H9 (cell line): ENCODE measurements around the gene USP34. TPM values are rescaled to one million over a fixed set of nuclear protein-coding genes. Genes with fewer than 3 reads are reported as not detected.

Experiments
- DNase-seq: peaks from one replicate; pipeline ENCODE4 v3.0.0-alpha.2; 2017
- H2AFZ ChIP-seq: one replicate; pipeline ENCODE4 v1.6.1; 2013; ENCODE audit warnings: mild to moderate bottlenecking, low read length, control low read depth, moderate library complexity
- H2AK5ac ChIP-seq: 2 replicates; pipeline ENCODE4 v1.6.1; 2013; ENCODE audit warnings: low read length, control low read depth, mixed read lengths; ENCODE audit not compliant: insufficient read length
- H2BK120ac ChIP-seq: one replicate; pipeline ENCODE4 v1.6.1; 2013; ENCODE audit warnings: low read depth, mild to moderate bottlenecking, low read length, control low read depth, inconsistent platforms; ENCODE audit not compliant: poor library complexity, severe bottlenecking
- H2BK12ac ChIP-seq: 2 replicates; pipeline ENCODE4 v1.6.1; 2013; ENCODE audit warnings: low read length, control low read depth, mixed read lengths, low read depth; ENCODE audit not compliant: insufficient read length
- H2BK15ac ChIP-seq: 2 replicates; pipeline ENCODE4 v1.6.1; 2013; ENCODE audit warnings: low read depth, low read length, control low read depth
- H2BK20ac ChIP-seq: one replicate; pipeline ENCODE4 v1.6.1; 2013; ENCODE audit warnings: low read depth, mild to moderate bottlenecking, low read length, control low read depth, inconsistent platforms; ENCODE audit not compliant: poor library complexity, severe bottlenecking
- H2BK5ac ChIP-seq: 2 replicates; pipeline ENCODE4 v1.6.1; 2013; ENCODE audit warnings: low read length, control low read depth, mixed read lengths; ENCODE audit not compliant: insufficient read length
- H3K14ac ChIP-seq: 2 replicates; pipeline ENCODE4 v1.6.1; 2013; ENCODE audit warnings: low read length, control low read depth; ENCODE audit not compliant: insufficient read depth
- H3K18ac ChIP-seq: 2 replicates; pipeline ENCODE4 v1.6.1; 2013; ENCODE audit warnings: low read depth, mild to moderate bottlenecking, mixed read lengths, low read length, control low read depth; ENCODE audit not compliant: insufficient read length
- H3K23ac ChIP-seq: 2 replicates; pipeline ENCODE4 v1.6.1; 2013; ENCODE audit warnings: low read length, control low read depth, mixed read lengths, low read depth; ENCODE audit not compliant: insufficient read length
- H3K23me2 ChIP-seq: 2 replicates; pipeline ENCODE4 v1.6.1; 2013; ENCODE audit warnings: low read depth, mild to moderate bottlenecking, mixed read lengths, low read length, control low read depth; ENCODE audit not compliant: insufficient read length, poor library complexity, severe bottlenecking
- H3K27ac ChIP-seq: 2 replicates; pipeline ENCODE4 v1.5.1; 2013; ENCODE audit warnings: low read length, control low read depth, mixed read lengths, low read depth; ENCODE audit not compliant: insufficient read length
- H3K27me3 ChIP-seq: 2 replicates; pipeline ENCODE4 v1.6.1; 2013; ENCODE audit warnings: low read length, control low read depth, inconsistent platforms; ENCODE audit not compliant: insufficient read depth
- H3K4ac ChIP-seq: 2 replicates; pipeline ENCODE4 v1.6.1; 2013; ENCODE audit warnings: low read depth, mild to moderate bottlenecking, control low read depth, inconsistent platforms, low read length, moderate library complexity
- H3K4me1 ChIP-seq: 2 replicates; pipeline ENCODE4 v1.6.1; 2013; ENCODE audit warnings: low read length, control low read depth, inconsistent platforms; ENCODE audit not compliant: insufficient read depth
- H3K4me2 ChIP-seq: 2 replicates; pipeline ENCODE4 v1.6.1; 2013; ENCODE audit warnings: low read length, control low read depth, mixed read lengths; ENCODE audit not compliant: insufficient read length, insufficient read depth
- H3K56ac ChIP-seq: 2 replicates; pipeline ENCODE4 v1.6.1; 2013; ENCODE audit warnings: low read depth, mild to moderate bottlenecking, mixed read lengths, low read length, control low read depth; ENCODE audit not compliant: insufficient read length
- H3K79me1 ChIP-seq: 2 replicates; pipeline ENCODE4 v1.6.1; 2013; ENCODE audit warnings: low read depth, mild to moderate bottlenecking, moderate library complexity, low read length, control low read depth, inconsistent platforms; ENCODE audit not compliant: insufficient read depth, poor library complexity, severe bottlenecking
- H3K79me2 ChIP-seq: 2 replicates; pipeline ENCODE4 v1.6.1; 2013; ENCODE audit warnings: low read length, control low read depth, inconsistent platforms; ENCODE audit not compliant: insufficient read depth
- H3K9ac ChIP-seq: 2 replicates; pipeline ENCODE4 v1.6.1; 2013; ENCODE audit warnings: low read length, control low read depth, mixed read lengths; ENCODE audit not compliant: insufficient read length; ENCODE audit errors: extremely low read depth
- H3K9me3 ChIP-seq: one replicate; pipeline ENCODE4 v1.6.1; 2013; ENCODE audit warnings: low read depth, low read length, inconsistent platforms; ENCODE audit not compliant: control insufficient read depth
- H3T11ph ChIP-seq: one replicate; pipeline ENCODE4 v1.6.1; 2013; ENCODE audit warnings: mild to moderate bottlenecking, low read length, control low read depth, inconsistent platforms
- H4K20me1 ChIP-seq: one replicate; pipeline ENCODE4 v1.6.1; 2013; ENCODE audit not compliant: control insufficient read depth, insufficient read length, insufficient read depth
- H4K5ac ChIP-seq: 2 replicates; pipeline ENCODE4 v1.6.1; 2013; ENCODE audit warnings: low read depth, mild to moderate bottlenecking, mixed read lengths, low read length, control low read depth; ENCODE audit not compliant: insufficient read length
- H4K8ac ChIP-seq: replicated peaks from 2 replicates; pipeline ENCODE4 v1.6.1; 2013; ENCODE audit warnings: low read length, control low read depth, mixed read lengths, low read depth; ENCODE audit not compliant: insufficient read length
- H4K91ac ChIP-seq: 2 replicates; pipeline ENCODE4 v1.6.1; 2013; ENCODE audit warnings: low read depth, mild to moderate bottlenecking, moderate library complexity, mixed read lengths, low read length, control low read depth; ENCODE audit not compliant: insufficient read length
- H3K27ac Mint-ChIP-seq, 3 experiments: 2 replicates in 2 of 3; 3 replicates in 1 of 3; pipeline ENCODE4 v1.8.0; 2020 to 2021; ENCODE audit warnings: mixed read lengths in 3 of 3, mild to moderate bottlenecking in 1 of 3, moderate library complexity in 1 of 3
- H3K27me3 Mint-ChIP-seq: 2 replicates; pipeline ENCODE4 v1.8.0; 2021; ENCODE audit warnings: low read depth, mild to moderate bottlenecking, moderate library complexity, mixed read lengths
- H3K36me3 Mint-ChIP-seq, 3 experiments: 2 replicates in 2 of 3; 3 replicates in 1 of 3; pipeline ENCODE4 v1.8.0; 2020 to 2021; ENCODE audit warnings: low read depth in 3 of 3, mixed read lengths in 3 of 3; ENCODE audit not compliant: insufficient read depth in 1 of 3
- H3K4me1 Mint-ChIP-seq, 2 experiments: 2 replicates each; pipeline ENCODE4 v1.8.0; 2020; ENCODE audit warnings: mixed read lengths in 2 of 2
- H3K4me3 Mint-ChIP-seq, 2 experiments: 2 replicates in 1 of 2; 3 replicates in 1 of 2; pipeline ENCODE4 v1.8.0; 2020 to 2021; ENCODE audit warnings: mild to moderate bottlenecking in 2 of 2, mixed read lengths in 2 of 2, moderate library complexity in 1 of 2
- H3K9me3 Mint-ChIP-seq, 2 experiments: 2 replicates in 1 of 2; 3 replicates in 1 of 2; pipeline ENCODE4 v1.8.0; 2020; ENCODE audit warnings: mild to moderate bottlenecking in 2 of 2, mixed read lengths in 2 of 2, moderate library complexity in 1 of 2
- CTCF ChIP-seq: fragments of 200-600 bp; sonication (generic); conservative IDR thresholded peaks from 3 replicates; pipeline ENCODE4 v1.8.0; 2021; ENCODE audit warnings: antibody characterized with exemption, mild to moderate bottlenecking
- WGBS: extraction: QIAGEN DNeasy Blood & Tissue Kit; methylation state at CpG from one replicate; pipeline ENCODE4 v1.1.7; 2013; ENCODE audit warnings: missing lambda C conversion rate, low lambda C conversion rate, mixed read lengths; ENCODE audit not compliant: insufficient read length; ENCODE audit errors: extremely low coverage; 5-methylcytosine and 5-hydroxymethylcytosine counted together
- total RNA-seq: library from RNA; stranded (reverse); gene quantifications from 2 replicates; pipeline ENCODE4 v1.2.1, GENCODE V29; 2021

The USP34 gene
- total RNA-seq, 1 experiment from 2014 or later, result 93.9 TPM

GRCh38 chr2:61181382-61182058 is 289.4 kb downstream of the USP34 start:
- Histone ChIP-seq H3K4me1 (peaks cover 8% of the 10 kb centered on the region; the same call in 1 of the 2 replicates), H4K8ac (no peak overlapping the region), H3K79me1 (no peaks in the 10 kb centered on the region), H4K20me1 (no peaks in the 10 kb centered on the region), H3K4ac (no peak overlapping the region), H2AK5ac (no peak overlapping the region), H2AFZ (no peak overlapping the region), H2BK5ac (no peak overlapping the region), H2BK15ac (no peak overlapping the region), H3K56ac (no peak overlapping the region), H2BK120ac (no peak overlapping the region), H3K23ac (no peak overlapping the region), H3K27ac (no peak overlapping the region), H3K14ac (no peak overlapping the region), H3K18ac (no peak overlapping the region), H4K5ac (no peak overlapping the region), H3K4me2 (no peak overlapping the region), H3K27me3 (no peaks in the 10 kb centered on the region), H3K79me2 (no peaks in the 10 kb centered on the region), H3K23me2 (peaks cover 13% of the 10 kb centered on the region), H4K91ac (no peak overlapping the region), H2BK20ac (no peak overlapping the region), H3K9me3 (no peaks in the 10 kb centered on the region), H3K9ac (no peak overlapping the region), H2BK12ac (no peak overlapping the region), H3T11ph (no peak overlapping the region)
- Mint-ChIP-seq H3K27me3 (peaks cover 4% of the 10 kb centered on the region), H3K4me3 (no peak overlapping the region; a peak in 1 of 5 replicates), H3K9me3 (no peaks in the 10 kb centered on the region; a peak in 1 of 5 replicates), H3K36me3 (peaks cover 50 to 71% (median 67%) of the 10 kb centered on the region in 3 experiments; a peak in 6 of 7 replicates), H3K27ac (peak overlapping the region in 2 of 3 experiments; percentile 17 to 84; a peak in 4 of 7 replicates), H3K4me1 (peaks cover 41 to 42% of the 10 kb centered on the region in 2 experiments)
- TF ChIP-seq CTCF, result no peak
- no CpG with 5 or more reads among the region's 10 CpGs for WGBS
- DNase-seq, result no peak
